Measurements from ENCODE around the gene MAEL. TPM values are rescaled to one million over a fixed set of nuclear protein-coding genes. Genes with fewer than 3 reads are reported as not detected.

Gene MAEL
- total RNA-seq, 1 donor from 2014 or later: not detected

GRCh38 chr1:166956872-166957271, 32.2 kb upstream of the MAEL start:
- Mint-ChIP-seq H3K36me3 (ENCODE audit: insufficient read depth) (no peaks in the 10 kb centered on the region), H3K4me3 (ENCODE audit: low read depth) (no peak overlapping the region), H3K4me1 (ENCODE audit: low read depth) (peaks cover 7% of the 10 kb centered on the region), H3K9me3 (ENCODE audit: low read depth) (no peaks in the 10 kb centered on the region), H3K27me3 (peaks cover 18% of the 10 kb centered on the region), H3K27ac (no peak overlapping the region)
- TF ChIP-seq CTCF (IDR thresholded peaks at IDR 0.05; ENCODE audit: unreplicated experiment): no peak
- no peak for DNase-seq (ENCODE audit: low spot score, unreplicated experiment)

GRCh38 chr1:166960858-166961474, 28.1 kb upstream of the MAEL start:
- no peak overlapping the region for H3K4me3 Mint-ChIP-seq (ENCODE audit: low read depth)
- H3K9me3 Mint-ChIP-seq (ENCODE audit: low read depth): no peaks in the 10 kb centered on the region
- no peak for TF ChIP-seq CTCF (IDR thresholded peaks at IDR 0.05; ENCODE audit: unreplicated experiment)
- no peaks in the 10 kb centered on the region for H3K36me3 Mint-ChIP-seq (ENCODE audit: insufficient read depth)
- H3K27ac Mint-ChIP-seq: no peak overlapping the region
- peaks cover 2% of the 10 kb centered on the region for H3K4me1 Mint-ChIP-seq (ENCODE audit: low read depth)
- peaks cover 32% of the 10 kb centered on the region for H3K27me3 Mint-ChIP-seq
- DNase-seq (ENCODE audit: low spot score, unreplicated experiment): no peak

GRCh38 chr1:166969074-166969677, 19.9 kb upstream of the MAEL start:
- DNase-seq (ENCODE audit: low spot score, unreplicated experiment): no peak
- Mint-ChIP-seq H3K4me1 (ENCODE audit: low read depth) (no peaks in the 10 kb centered on the region), H3K4me3 (ENCODE audit: low read depth) (no peak overlapping the region), H3K27me3 (peaks cover 62% of the 10 kb centered on the region), H3K36me3 (ENCODE audit: insufficient read depth) (no peaks in the 10 kb centered on the region), H3K27ac (no peak overlapping the region), H3K9me3 (ENCODE audit: low read depth) (no peaks in the 10 kb centered on the region)
- no peak for TF ChIP-seq CTCF (IDR thresholded peaks at IDR 0.05; ENCODE audit: unreplicated experiment)

- Mint-ChIP-seq H3K4me3 (ENCODE audit: low read depth) (no peak overlapping the region), H3K4me1 (ENCODE audit: low read depth) (peaks cover 7% of the 10 kb centered on the region), H3K27ac (no peak overlapping the region), H3K36me3 (ENCODE audit: insufficient read depth) (no peaks in the 10 kb centered on the region), H3K27me3 (peaks cover 72% of the 10 kb centered on the region), H3K9me3 (ENCODE audit: low read depth) (no peaks in the 10 kb centered on the region)
- TF ChIP-seq CTCF (IDR thresholded peaks at IDR 0.05; ENCODE audit: unreplicated experiment): no peak
- DNase-seq (ENCODE audit: low spot score, unreplicated experiment): no peak
Observed at GRCh38 chr1:166971252-166971651, 17.8 kb upstream of the MAEL start.

GRCh38 chr1:166972193-166972592, 16.9 kb upstream of the MAEL start:
- peaks cover 7% of the 10 kb centered on the region for H3K4me1 Mint-ChIP-seq (ENCODE audit: low read depth)
- H3K4me3 Mint-ChIP-seq (ENCODE audit: low read depth): no peak overlapping the region
- H3K36me3 Mint-ChIP-seq (ENCODE audit: insufficient read depth): no peaks in the 10 kb centered on the region
- H3K9me3 Mint-ChIP-seq (ENCODE audit: low read depth): no peaks in the 10 kb centered on the region
- no peak for DNase-seq (ENCODE audit: low spot score, unreplicated experiment)
- peaks cover 73% of the 10 kb centered on the region for H3K27me3 Mint-ChIP-seq
- H3K27ac Mint-ChIP-seq: no peak overlapping the region
- no peak for TF ChIP-seq CTCF (IDR thresholded peaks at IDR 0.05; ENCODE audit: unreplicated experiment)
